ENCODE results near the gene SPRTN.

The SPRTN gene

DNA sequence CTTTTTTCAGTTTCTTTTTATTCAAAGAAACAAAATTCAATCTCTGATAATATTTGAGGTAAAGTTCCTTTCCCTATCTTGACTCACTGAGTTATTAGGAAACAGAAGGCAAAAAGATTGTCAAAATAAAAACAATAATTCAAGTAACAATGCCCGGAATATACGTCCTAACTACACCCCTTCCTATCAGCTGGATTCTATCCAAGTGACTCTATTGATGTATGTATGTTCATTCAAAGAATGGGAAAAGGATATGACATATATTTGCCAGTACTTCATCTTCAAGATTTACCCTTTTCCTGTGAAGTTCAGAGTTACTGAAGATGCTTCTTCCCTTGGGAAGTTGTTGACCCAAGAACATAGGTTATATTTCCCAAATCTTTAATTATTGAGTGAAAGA, 13.7 kb downstream of the SPRTN start:
- Histone ChIP-seq H3K4me1 (ENCODE audit: low read length) (no peaks in the 10 kb centered on the region), H3K79me2 (ENCODE audit: low read length) (no peaks in the 10 kb centered on the region), H3K9ac (ENCODE audit: low read length) (no peak overlapping the region), H3K36me3 (replicated peaks; ENCODE audit: low read depth, low read length) (peaks cover 24% of the 10 kb centered on the region), H3K4me2 (ENCODE audit: low read length) (no peak overlapping the region), H2AFZ (ENCODE audit: low read depth, low read length) (no peak overlapping the region), H3K27me3 (ENCODE audit: low read depth, low read length) (no peaks in the 10 kb centered on the region), H3K4me3 (ENCODE audit: low read length) (no peak overlapping the region), H4K20me1 (ENCODE audit: insufficient read depth, low read length) (no peaks in the 10 kb centered on the region), H3K9me3 (ENCODE audit: insufficient read depth, low read length) (no peaks in the 10 kb centered on the region), H3K27ac (ENCODE audit: low read length) (no peak overlapping the region)
- TF ChIP-seq EZH2phosphoT487 (IDR thresholded peaks at IDR 0.05; ENCODE audit: low read depth): no peak
- TF ChIP-seq, protein P1, sequence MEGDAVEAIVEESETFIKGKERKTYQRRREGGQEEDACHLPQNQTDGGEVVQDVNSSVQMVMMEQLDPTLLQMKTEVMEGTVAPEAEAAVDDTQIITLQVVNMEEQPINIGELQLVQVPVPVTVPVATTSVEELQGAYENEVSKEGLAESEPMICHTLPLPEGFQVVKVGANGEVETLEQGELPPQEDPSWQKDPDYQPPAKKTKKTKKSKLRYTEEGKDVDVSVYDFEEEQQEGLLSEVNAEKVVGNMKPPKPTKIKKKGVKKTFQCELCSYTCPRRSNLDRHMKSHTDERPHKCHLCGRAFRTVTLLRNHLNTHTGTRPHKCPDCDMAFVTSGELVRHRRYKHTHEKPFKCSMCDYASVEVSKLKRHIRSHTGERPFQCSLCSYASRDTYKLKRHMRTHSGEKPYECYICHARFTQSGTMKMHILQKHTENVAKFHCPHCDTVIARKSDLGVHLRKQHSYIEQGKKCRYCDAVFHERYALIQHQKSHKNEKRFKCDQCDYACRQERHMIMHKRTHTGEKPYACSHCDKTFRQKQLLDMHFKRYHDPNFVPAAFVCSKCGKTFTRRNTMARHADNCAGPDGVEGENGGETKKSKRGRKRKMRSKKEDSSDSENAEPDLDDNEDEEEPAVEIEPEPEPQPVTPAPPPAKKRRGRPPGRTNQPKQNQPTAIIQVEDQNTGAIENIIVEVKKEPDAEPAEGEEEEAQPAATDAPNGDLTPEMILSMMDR (IDR thresholded peaks at IDR 0.05; ENCODE audit: low read depth, low read length): no peak

DNA sequence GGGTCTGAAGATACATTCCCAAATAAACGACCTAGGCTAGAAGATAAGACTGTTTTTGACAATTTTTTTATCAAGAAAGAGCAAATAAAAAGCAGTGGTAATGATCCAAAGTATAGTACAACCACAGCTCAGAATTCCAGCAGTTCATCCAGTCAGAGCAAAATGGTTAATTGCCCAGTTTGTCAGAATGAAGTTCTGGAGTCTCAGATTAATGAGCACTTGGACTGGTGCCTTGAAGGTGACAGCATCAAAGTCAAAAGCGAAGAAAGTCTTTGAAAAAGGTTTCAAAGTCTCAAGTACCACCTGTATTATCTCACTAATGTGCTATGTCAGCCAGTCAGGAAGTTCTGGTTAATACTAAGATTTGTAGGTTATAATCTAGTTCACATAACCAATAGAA, 15.0 kb downstream of the SPRTN start:
- Histone ChIP-seq H3K27me3 (ENCODE audit: low read depth, low read length) (no peaks in the 10 kb centered on the region), H3K79me2 (ENCODE audit: low read length) (no peaks in the 10 kb centered on the region), H3K4me1 (ENCODE audit: low read length) (peaks cover 4% of the 10 kb centered on the region; the same call in 1 of the 2 replicates), H2AFZ (ENCODE audit: low read depth, low read length) (no peak overlapping the region), H3K9me3 (ENCODE audit: insufficient read depth, low read length) (no peaks in the 10 kb centered on the region), H3K27ac (ENCODE audit: low read length) (no peak overlapping the region), H3K4me2 (ENCODE audit: low read length) (no peak overlapping the region), H4K20me1 (ENCODE audit: insufficient read depth, low read length) (peaks cover 6% of the 10 kb centered on the region; the same call in 1 of the 2 replicates), H3K9ac (ENCODE audit: low read length) (no peak overlapping the region), H3K4me3 (ENCODE audit: low read length) (no peak overlapping the region), H3K36me3 (replicated peaks; ENCODE audit: low read depth, low read length) (peaks cover 22% of the 10 kb centered on the region)
- TF ChIP-seq, protein P1 (IDR thresholded peaks at IDR 0.05; ENCODE audit: low read depth, low read length): no peak
- no peak for TF ChIP-seq EZH2phosphoT487 (IDR thresholded peaks at IDR 0.05; ENCODE audit: low read depth)

DNA sequence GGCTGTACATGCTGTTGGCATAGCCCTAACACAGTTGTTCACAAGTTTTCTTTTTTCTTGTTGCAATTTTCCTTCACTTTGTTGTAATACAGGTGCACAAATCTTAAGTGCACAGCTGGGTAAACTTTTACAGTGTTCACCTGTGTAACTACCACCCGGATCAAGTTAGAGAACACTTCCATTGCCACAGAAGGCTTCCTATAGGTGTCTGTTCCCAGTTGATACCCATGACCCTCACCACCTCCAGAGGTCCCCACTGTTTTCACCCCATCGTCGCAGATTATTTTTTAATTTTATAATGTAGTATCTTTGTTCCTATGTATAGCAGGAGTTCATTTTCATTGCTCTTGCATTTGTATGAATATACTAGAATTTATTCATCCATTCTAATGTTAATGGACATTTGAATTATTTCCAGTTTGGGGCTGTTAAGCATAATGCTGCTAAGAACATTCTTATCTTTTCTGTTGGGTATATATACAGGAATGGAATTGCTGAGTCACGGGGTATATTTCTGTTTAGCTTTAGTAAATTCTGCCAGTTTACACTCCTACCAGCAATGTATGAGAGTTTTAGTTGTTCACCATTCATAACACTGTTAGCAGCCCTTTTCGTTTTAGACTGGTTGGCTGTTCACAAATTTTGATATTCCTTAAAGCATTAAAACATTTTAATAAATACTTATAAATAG, 16.4 kb downstream of the SPRTN start:
- Histone ChIP-seq H3K4me2 (ENCODE audit: low read length) (no peak overlapping the region), H2AFZ (ENCODE audit: low read depth, low read length) (no peak overlapping the region), H4K20me1 (ENCODE audit: insufficient read depth, low read length) (peaks cover 7% of the 10 kb centered on the region; the same call in 1 of the 2 replicates), H3K27ac (ENCODE audit: low read length) (no peak overlapping the region), H3K4me3 (ENCODE audit: low read length) (no peak overlapping the region), H3K27me3 (ENCODE audit: low read depth, low read length) (no peaks in the 10 kb centered on the region), H3K36me3 (replicated peaks; ENCODE audit: low read depth, low read length) (peaks cover 22% of the 10 kb centered on the region), H3K4me1 (ENCODE audit: low read length) (peaks cover 4% of the 10 kb centered on the region; the same call in 1 of the 2 replicates), H3K9me3 (ENCODE audit: insufficient read depth, low read length) (no peaks in the 10 kb centered on the region), H3K79me2 (ENCODE audit: low read length) (no peaks in the 10 kb centered on the region), H3K9ac (ENCODE audit: low read length) (no peak overlapping the region)
- TF ChIP-seq EZH2phosphoT487 (IDR thresholded peaks at IDR 0.05; ENCODE audit: low read depth): no peak

DNA sequence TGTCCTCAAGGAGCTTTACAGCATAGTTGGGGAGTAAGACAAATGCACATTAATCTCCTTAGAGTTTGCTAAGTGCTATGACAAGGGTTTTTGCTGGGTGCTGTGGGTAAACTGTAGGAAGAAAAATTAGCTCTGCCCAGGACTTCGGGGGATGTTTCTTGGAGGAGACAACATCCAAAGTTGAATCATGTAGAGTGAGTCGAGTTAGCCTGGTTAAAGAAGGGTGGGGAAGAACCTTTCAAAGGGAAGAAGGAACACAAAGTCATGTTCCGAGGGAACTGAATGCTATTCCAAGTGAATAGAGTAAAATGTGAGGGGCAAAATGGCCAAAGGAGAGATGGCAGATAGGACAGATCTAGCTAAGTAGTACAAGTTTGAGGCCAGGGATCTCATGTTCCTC, 17.1 kb downstream of the SPRTN start:
- Histone ChIP-seq H3K4me1 (ENCODE audit: low read length) (peaks cover 4% of the 10 kb centered on the region; the same call in 1 of the 2 replicates), H3K27ac (ENCODE audit: low read length) (no peak overlapping the region), H3K4me3 (ENCODE audit: low read length) (no peak overlapping the region), H3K4me2 (ENCODE audit: low read length) (no peak overlapping the region), H4K20me1 (ENCODE audit: insufficient read depth, low read length) (peaks cover 7% of the 10 kb centered on the region; the same call in 1 of the 2 replicates), H3K9ac (ENCODE audit: low read length) (no peak overlapping the region), H3K79me2 (ENCODE audit: low read length) (no peaks in the 10 kb centered on the region), H3K9me3 (ENCODE audit: insufficient read depth, low read length) (no peaks in the 10 kb centered on the region), H2AFZ (ENCODE audit: low read depth, low read length) (no peak overlapping the region), H3K27me3 (ENCODE audit: low read depth, low read length) (no peaks in the 10 kb centered on the region), H3K36me3 (replicated peaks; ENCODE audit: low read depth, low read length) (peaks cover 18% of the 10 kb centered on the region)
- TF ChIP-seq, protein P1 (IDR thresholded peaks at IDR 0.05; ENCODE audit: low read depth, low read length): no peak
- TF ChIP-seq EZH2phosphoT487 (IDR thresholded peaks at IDR 0.05; ENCODE audit: low read depth): no peak

All from OCI-LY3 (cell line).